OCI-LY7 (cell line): ENCODE data around the gene GM2A. TPM values are rescaled to one million over a fixed set of nuclear protein-coding genes. Genes with fewer than 3 reads are reported as not detected.

Experiments
- BruUV-seq: library from RNA; stranded (reverse); fragments of 400-500 nt; replicated peaks from 2 replicates; lab custom pipeline; 2021; lab: Mats Ljungman, UMichigan
- CTCF ChIA-PET: fragments of 300-600 bp; sonication (Branson Sonifier 250); formaldehyde crosslinking; loops from one replicate; lab custom pipeline; 2022; ENCODE audit warnings: antibody characterized with exemption; ENCODE audit not compliant: unreplicated experiment; lab: Charles Lee
- POLR2A ChIA-PET: fragments of 300-600 bp; sonication (Branson Sonifier 250); formaldehyde crosslinking; loops from one replicate; lab custom pipeline; 2022; ENCODE audit warnings: antibody characterized with exemption; lab: Charles Lee
- DNase-seq: peaks from one replicate; pipeline ENCODE4 v3.0.0-alpha.2; 2015; ENCODE audit warnings: low spot score
- H2AFZ ChIP-seq: fragments of 200-600 bp; sonication (generic), shearing (Covaris generic); 2 replicates; pipeline ENCODE4 v1.6.1; 2014; ENCODE audit warnings: mild to moderate bottlenecking, antibody characterized with exemption, low read length, moderate library complexity
- H3K27ac ChIP-seq: fragments of 200-600 bp; sonication (generic); 2 replicates; pipeline ENCODE4 v1.5.1; 2014; ENCODE audit warnings: mixed run types, low read depth, mild to moderate bottlenecking, moderate library complexity, low read length, inconsistent platforms; ENCODE audit not compliant: poor library complexity, severe bottlenecking
- H3K36me3 ChIP-seq: fragments of 200-600 bp; sonication (generic); 2 replicates; pipeline ENCODE4 v1.6.1; 2014; ENCODE audit warnings: mild to moderate bottlenecking, antibody characterized with exemption, low read length, moderate library complexity, mixed read lengths; ENCODE audit not compliant: insufficient read depth
- H3K4me1 ChIP-seq: fragments of 200-600 bp; sonication (generic); 2 replicates; pipeline ENCODE4 v1.5.1; 2014; ENCODE audit warnings: mild to moderate bottlenecking, low read length; ENCODE audit not compliant: insufficient read depth, poor library complexity, severe bottlenecking
- H3K4me2 ChIP-seq: fragments of 200-600 bp; sonication (generic); 2 replicates; pipeline ENCODE4 v1.6.1; 2014; ENCODE audit warnings: mild to moderate bottlenecking, low read length
- H3K4me3 ChIP-seq: fragments of 200-600 bp; sonication (generic); 2 replicates; pipeline ENCODE4 v1.5.1; 2014; ENCODE audit warnings: mild to moderate bottlenecking, low read depth, low read length; ENCODE audit not compliant: poor library complexity, severe bottlenecking
- H3K79me2 ChIP-seq: fragments of 200-600 bp; sonication (generic); 2 replicates; pipeline ENCODE4 v1.6.1; 2016; ENCODE audit warnings: low read depth, mild to moderate bottlenecking, low read length, moderate library complexity, mixed read lengths; ENCODE audit not compliant: insufficient read depth
- H3K9me2 ChIP-seq: fragments of 200-600 bp; sonication (generic); 2 replicates; pipeline ENCODE4 v1.6.1; 2016; ENCODE audit warnings: mild to moderate bottlenecking, low read length, mixed read lengths; ENCODE audit not compliant: insufficient read depth
- H3K9me3 ChIP-seq: fragments of 200-600 bp; sonication (generic); 2 replicates; pipeline ENCODE4 v1.6.1; 2014; ENCODE audit warnings: mild to moderate bottlenecking, mixed run types, low read length, mixed read lengths
- H4K20me1 ChIP-seq: fragments of 200-600 bp; sonication (generic); 2 replicates; pipeline ENCODE4 v1.6.1; 2014; ENCODE audit warnings: mild to moderate bottlenecking, antibody characterized with exemption, low read length, moderate library complexity, mixed read lengths; ENCODE audit not compliant: insufficient read depth
- CTCF ChIP-seq: fragments of 200-600 bp; sonication (generic); conservative IDR thresholded peaks from 2 replicates; pipeline ENCODE4 v1.5.1; 2014; ENCODE audit warnings: mild to moderate bottlenecking, antibody characterized with exemption, low read length, moderate library complexity, mixed read lengths
- EZH2phosphoT487 ChIP-seq: fragments of 200-600 bp; sonication (generic); IDR thresholded peaks from 2 replicates; pipeline ENCODE4 v1.6.1; 2018; ENCODE audit warnings: low read depth, borderline replicate concordance, mild to moderate bottlenecking, mixed run types, antibody characterized with exemption, low read length, moderate library complexity, mixed read lengths
- intact Hi-C: fragments of 100-400 bp; cut with micrococcal nuclease; formaldehyde crosslinking; loops from one replicate; pipeline ENCODE4 v1.10.0; 2022; ENCODE audit not compliant: unreplicated experiment
- total RNA-seq, 2 experiments: library from RNA; depleted of rRNA in 1 of 2; stranded (reverse); fragments of >200 nt in 1 of 2; shearing (Covaris generic) in 1 of 2; gene quantifications; 2 replicates each; pipeline ENCODE4 v1.2.3, GENCODE V29; 2014 to 2022

GM2A gene
- total RNA-seq, 2 experiments from 2014 or later = 52.4 to 64.5 TPM

GRCh38 chr5:151243127-151243526 lies 9.9 kb upstream of the GM2A start:
- intact Hi-C loops = no loop called here
- CTCF ChIA-PET = no interaction called here
- H3K4me3 ChIP-seq = no peak overlapping the region
- H3K4me1 ChIP-seq = peaks cover 57% of the 10 kb centered on the region
- POLR2A ChIA-PET = interaction anchor here (1.2 to 4.2 kb wide), 2 partner anchors 9 to 29 kb away, joined by 3 to 49 read pairs; partner anchors contain the start of gene GM2A
- H3K9me3 ChIP-seq = no peaks in the 10 kb centered on the region
- no peaks in the 10 kb centered on the region for H3K79me2 ChIP-seq
- no TSS peak for BruUV-seq
- H2AFZ ChIP-seq = no peak overlapping the region; the same call in 1 of the 2 replicates
- no peaks in the 10 kb centered on the region for H4K20me1 ChIP-seq
- no peaks in the 10 kb centered on the region for H3K9me2 ChIP-seq
- TF ChIP-seq CTCF (no peak), EZH2phosphoT487 (no peak)
- no peak overlapping the region for H3K27ac ChIP-seq
- no peak for DNase-seq
- no peaks in the 10 kb centered on the region for H3K36me3 ChIP-seq
- H3K4me2 ChIP-seq = no peak overlapping the region

DNA sequence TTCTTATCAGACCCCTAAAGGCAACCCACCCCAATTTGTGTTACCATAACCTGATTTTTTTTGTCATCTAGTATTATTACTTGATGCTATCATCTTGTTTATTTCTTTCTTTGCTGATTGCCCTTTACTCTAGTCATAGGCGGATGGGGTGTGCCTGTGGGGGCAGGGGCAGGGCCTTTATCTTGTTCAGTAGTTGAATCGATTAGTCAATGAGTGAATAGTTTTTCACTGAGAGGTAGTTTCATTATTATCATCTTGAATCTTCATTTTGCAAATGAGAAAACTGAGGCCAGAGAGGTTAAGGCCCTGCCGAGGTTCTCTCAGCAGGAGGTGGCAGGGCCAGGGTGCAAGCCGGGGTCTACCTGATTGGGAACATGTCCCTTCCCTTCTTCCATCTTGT lies 9.4 kb upstream of the GM2A start:
- no peak overlapping the region for H3K4me2 ChIP-seq
- CTCF ChIA-PET = no interaction called here

More for the DNA sequence above, 9.4 kb upstream of the GM2A start:
- intact Hi-C loops = no loop called here
- no peak overlapping the region for H3K4me3 ChIP-seq
- H3K4me1 ChIP-seq = peaks cover 52% of the 10 kb centered on the region
- no peaks in the 10 kb centered on the region for H3K36me3 ChIP-seq
- no peaks in the 10 kb centered on the region for H3K79me2 ChIP-seq
- no peak for TF ChIP-seq EZH2phosphoT487
- no peak for TF ChIP-seq CTCF
- H3K9me3 ChIP-seq = no peaks in the 10 kb centered on the region
- no TSS peak for BruUV-seq
- H4K20me1 ChIP-seq = no peaks in the 10 kb centered on the region
- POLR2A ChIA-PET = interaction anchor here (4.2 kb wide), 1 partner anchor 9 kb away, joined by 49 read pairs; the partner anchor contains the start of gene GM2A
- H3K27ac ChIP-seq = no peak overlapping the region
- H2AFZ ChIP-seq = no peak overlapping the region; the same call in 1 of the 2 replicates
- no peak for DNase-seq
- H3K9me2 ChIP-seq = no peaks in the 10 kb centered on the region
